ENCODE results near the gene C1orf105. TPM values are rescaled to one million over a fixed set of nuclear protein-coding genes. Genes with fewer than 3 reads are reported as not detected.

Gene C1orf105
- total RNA-seq, 2 donors from 2014 or later = not detected

DNA sequence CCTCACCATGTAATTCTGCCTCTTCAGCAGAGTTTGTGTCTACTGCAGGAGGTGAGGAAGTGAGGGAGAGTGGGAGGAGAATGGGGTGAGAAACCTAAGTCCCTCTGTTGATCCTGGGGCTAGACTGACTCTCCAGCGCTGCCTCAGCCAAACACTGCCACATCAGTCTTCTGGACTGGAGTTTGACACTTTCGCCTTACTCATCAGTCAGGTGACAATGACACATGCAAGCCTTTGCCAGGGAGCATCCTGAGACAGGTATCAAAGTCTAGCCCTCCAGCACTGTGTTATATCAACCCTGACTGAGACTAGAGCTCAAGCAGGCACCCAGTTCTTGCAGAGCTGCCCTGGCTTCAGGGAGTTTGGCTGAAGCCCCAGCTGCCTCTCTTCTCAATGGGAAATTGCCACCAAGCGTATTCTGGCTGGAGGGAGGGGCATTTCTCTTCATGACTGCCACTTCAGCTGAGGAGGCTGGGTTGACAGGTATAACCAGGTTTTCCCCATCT, 79.2 kb downstream of the C1orf105 start:
- H3K27ac Mint-ChIP-seq = no peak overlapping the region
- DNase-seq (ENCODE audit: low spot score) = no peak
- no peaks in the 10 kb centered on the region for H3K4me1 Mint-ChIP-seq (ENCODE audit: low read depth in 2 of 2)
- no peaks in the 10 kb centered on the region for H3K9me3 Mint-ChIP-seq
- H3K36me3 Mint-ChIP-seq = no peaks in the 10 kb centered on the region
- no peak overlapping the region for H3K4me3 Mint-ChIP-seq
- no peak for ATAC-seq
- peaks cover 6 to 13% of the 10 kb centered on the region in 2 donors for H3K27me3 Mint-ChIP-seq

DNA sequence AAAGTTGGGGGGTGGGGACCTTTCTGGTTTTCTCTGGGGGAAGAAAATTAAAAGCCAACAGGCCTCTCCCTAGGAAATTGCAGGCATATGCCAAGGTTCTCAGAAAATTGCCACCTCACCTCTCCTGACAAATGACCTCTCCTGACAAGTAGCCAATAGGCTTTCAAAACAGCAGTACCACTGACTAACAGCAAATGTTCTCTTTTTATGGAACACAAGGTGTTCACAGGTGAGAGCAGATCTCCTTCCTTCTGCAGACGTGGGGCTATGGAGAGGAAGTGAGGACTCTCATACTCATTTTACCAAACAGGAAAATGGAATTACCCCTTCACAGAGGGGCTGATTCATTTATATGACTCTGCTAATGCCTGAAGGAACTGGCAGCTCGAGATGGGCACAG, 79.7 kb downstream of the C1orf105 start:
- H3K36me3 Mint-ChIP-seq = no peaks in the 10 kb centered on the region
- H3K4me1 Mint-ChIP-seq (ENCODE audit: low read depth in 2 of 2) = no peaks in the 10 kb centered on the region
- H3K27ac Mint-ChIP-seq = no peak overlapping the region
- no peak overlapping the region for H3K4me3 Mint-ChIP-seq
- H3K9me3 Mint-ChIP-seq = no peaks in the 10 kb centered on the region
- DNase-seq (ENCODE audit: low spot score) (no peak), ATAC-seq (no peak)
- H3K27me3 Mint-ChIP-seq = peaks cover 6 to 16% of the 10 kb centered on the region in 2 donors

DNA sequence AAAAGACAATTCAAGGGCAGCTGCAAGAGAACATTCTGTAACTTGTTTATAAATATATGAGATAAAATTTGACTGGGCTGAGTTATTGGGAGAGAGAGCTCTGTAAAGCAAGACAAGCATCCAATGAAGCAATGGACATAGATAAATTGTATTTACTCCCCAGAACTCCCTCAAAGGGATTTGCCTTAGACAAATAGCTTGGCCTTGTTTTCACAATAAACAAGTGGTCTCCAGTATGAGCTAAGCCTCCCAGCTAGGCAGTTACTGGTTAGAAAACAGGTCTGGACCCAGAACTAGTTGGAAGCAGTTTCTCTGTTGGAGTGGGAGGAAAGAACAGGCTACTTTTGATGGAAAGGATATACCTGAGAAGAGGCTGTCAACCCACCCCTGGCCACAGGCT, 87.3 kb downstream of the C1orf105 start:
- no peaks in the 10 kb centered on the region for H3K9me3 Mint-ChIP-seq
- peaks cover 12 to 26% of the 10 kb centered on the region in 2 donors for H3K27me3 Mint-ChIP-seq
- DNase-seq (ENCODE audit: low spot score) (no peak), ATAC-seq (no peak)
- H3K36me3 Mint-ChIP-seq = no peaks in the 10 kb centered on the region
- H3K27ac Mint-ChIP-seq = no peak overlapping the region
- H3K4me1 Mint-ChIP-seq (ENCODE audit: low read depth in 2 of 2) = no peaks in the 10 kb centered on the region
- H3K4me3 Mint-ChIP-seq = no peak overlapping the region

DNA sequence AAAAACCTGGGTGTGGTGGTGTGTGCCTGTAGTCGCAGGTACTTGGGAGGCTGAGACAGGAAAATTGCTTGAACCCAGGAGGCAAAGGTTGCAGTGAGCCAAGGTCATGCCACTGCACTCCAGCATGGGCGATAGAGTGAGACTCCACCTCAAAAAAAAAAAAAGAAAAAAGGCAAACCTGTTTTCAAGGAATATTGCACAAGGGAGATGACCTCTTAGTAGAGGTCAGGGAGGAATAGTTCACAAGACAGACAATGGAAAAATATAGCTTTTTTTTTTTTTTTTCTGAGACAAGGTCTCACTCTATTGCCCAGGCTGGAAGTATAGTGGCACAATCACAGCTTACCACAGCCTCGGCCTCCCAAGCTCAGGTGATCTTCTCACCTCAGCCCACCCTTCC, 90.0 kb downstream of the C1orf105 start:
- DNase-seq (ENCODE audit: low spot score) (no peak), ATAC-seq (no peak)
- Mint-ChIP-seq H3K27ac (no peak overlapping the region), H3K27me3 (peaks cover 7 to 12% of the 10 kb centered on the region in 2 donors), H3K4me1 (ENCODE audit: low read depth in 2 of 2) (no peaks in the 10 kb centered on the region), H3K9me3 (no peaks in the 10 kb centered on the region), H3K4me3 (no peak overlapping the region), H3K36me3 (no peaks in the 10 kb centered on the region)

DNA sequence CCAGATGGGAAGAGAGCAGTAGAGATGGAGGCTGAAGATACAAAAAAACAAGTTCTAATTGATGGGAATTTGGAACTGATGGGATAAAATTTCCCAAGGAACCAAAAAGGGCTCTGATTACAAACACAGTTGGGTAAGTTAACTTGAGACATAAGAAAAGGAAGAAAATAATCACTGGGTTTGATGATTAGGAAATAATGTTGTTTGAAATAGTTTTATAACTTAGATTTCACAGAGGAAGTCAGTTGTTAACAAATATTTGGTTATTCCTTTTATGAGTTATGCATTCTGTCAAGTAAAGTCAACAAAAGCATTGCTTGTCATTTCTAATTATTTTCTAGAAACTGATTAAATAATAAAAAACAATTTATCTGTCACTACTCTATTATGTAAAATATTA, 92.1 kb downstream of the C1orf105 start:
- DNase-seq (ENCODE audit: low spot score) = no peak
- H3K36me3 Mint-ChIP-seq = no peaks in the 10 kb centered on the region
- peaks cover 7 to 14% of the 10 kb centered on the region in 2 donors for H3K27me3 Mint-ChIP-seq
- H3K9me3 Mint-ChIP-seq = no peaks in the 10 kb centered on the region
- no peak overlapping the region for H3K27ac Mint-ChIP-seq
- H3K4me1 Mint-ChIP-seq (ENCODE audit: low read depth in 2 of 2) = no peaks in the 10 kb centered on the region
- no peak overlapping the region for H3K4me3 Mint-ChIP-seq
- no peak for ATAC-seq

DNA sequence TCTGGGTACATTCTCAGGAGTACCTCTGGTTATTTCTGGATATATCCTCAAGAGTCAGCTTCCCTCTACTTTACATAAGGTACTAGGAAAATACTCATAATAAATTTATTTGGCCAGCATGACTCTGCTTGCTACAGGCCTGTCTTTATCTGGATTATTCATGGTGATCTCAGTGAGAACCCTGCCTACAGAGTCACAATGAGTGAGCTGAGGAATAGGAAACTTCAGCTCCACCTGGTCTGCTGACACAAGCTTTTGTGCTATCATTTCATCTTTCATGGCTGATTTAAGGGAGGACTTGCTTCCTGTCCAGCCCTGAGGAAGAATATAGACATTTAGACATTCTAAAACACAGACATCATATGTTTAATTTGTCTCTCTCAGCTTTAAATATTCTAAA, 93.0 kb downstream of the C1orf105 start:
- no peak for ATAC-seq
- peaks cover 7 to 18% of the 10 kb centered on the region in 2 donors for H3K27me3 Mint-ChIP-seq

DNA sequence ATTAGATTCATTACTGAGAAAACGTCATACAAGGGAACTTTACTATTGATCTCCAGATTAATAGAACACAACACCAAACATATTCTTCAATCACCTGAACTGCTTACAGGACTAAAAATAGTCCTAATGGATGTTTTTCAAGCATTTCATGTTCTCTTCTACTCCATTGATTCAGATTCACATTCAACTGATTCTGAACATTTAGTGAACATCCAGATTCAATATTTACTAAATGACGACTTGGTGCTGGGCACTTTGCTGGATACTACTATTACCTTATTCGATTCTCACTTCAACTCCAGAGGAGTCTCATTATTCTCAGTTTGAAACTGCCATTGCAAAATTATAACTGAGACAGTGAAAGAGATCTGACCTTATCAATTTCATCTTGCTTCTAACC, 93.6 kb downstream of the C1orf105 start:
- Mint-ChIP-seq H3K4me3 (no peak overlapping the region), H3K4me1 (ENCODE audit: low read depth in 2 of 2) (no peaks in the 10 kb centered on the region), H3K36me3 (no peaks in the 10 kb centered on the region), H3K9me3 (no peaks in the 10 kb centered on the region), H3K27ac (no peak overlapping the region), H3K27me3 (peaks cover 7 to 23% of the 10 kb centered on the region in 2 donors)
- DNase-seq (ENCODE audit: low spot score) (no peak), ATAC-seq (no peak)

More for the DNA sequence above, 93.0 kb downstream of the C1orf105 start:
- no peak overlapping the region for H3K27ac Mint-ChIP-seq
- no peaks in the 10 kb centered on the region for H3K36me3 Mint-ChIP-seq
- H3K4me1 Mint-ChIP-seq (ENCODE audit: low read depth in 2 of 2) = no peaks in the 10 kb centered on the region
- no peaks in the 10 kb centered on the region for H3K9me3 Mint-ChIP-seq
- no peak for DNase-seq (ENCODE audit: low spot score)
- no peak overlapping the region for H3K4me3 Mint-ChIP-seq

DNA sequence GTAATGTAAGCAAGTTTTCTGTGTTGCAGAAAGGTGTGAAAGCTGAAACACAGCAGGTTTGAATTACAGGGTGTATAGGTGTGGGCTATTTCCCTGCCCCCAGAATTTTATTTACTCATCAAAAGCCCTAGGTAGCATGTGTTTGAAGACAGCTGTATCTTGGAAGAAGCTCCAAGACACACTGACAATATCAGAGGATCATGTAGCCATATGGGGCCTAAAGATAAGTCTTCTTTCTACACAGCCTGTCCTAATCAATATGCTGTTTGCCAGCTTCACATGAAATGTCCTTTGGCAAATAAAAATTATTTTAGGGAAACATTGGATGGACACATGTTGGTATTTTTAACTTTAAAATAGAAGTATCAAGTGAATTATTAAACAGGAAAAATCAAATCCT, 95.0 kb downstream of the C1orf105 start:
- Mint-ChIP-seq H3K4me1 (ENCODE audit: low read depth in 2 of 2) (no peaks in the 10 kb centered on the region), H3K27me3 (peaks cover 4 to 25% of the 10 kb centered on the region in 2 donors), H3K4me3 (no peak overlapping the region), H3K27ac (no peak overlapping the region), H3K9me3 (no peaks in the 10 kb centered on the region), H3K36me3 (no peaks in the 10 kb centered on the region)
- DNase-seq (ENCODE audit: low spot score) = no peak
- ATAC-seq = no peak

DNA sequence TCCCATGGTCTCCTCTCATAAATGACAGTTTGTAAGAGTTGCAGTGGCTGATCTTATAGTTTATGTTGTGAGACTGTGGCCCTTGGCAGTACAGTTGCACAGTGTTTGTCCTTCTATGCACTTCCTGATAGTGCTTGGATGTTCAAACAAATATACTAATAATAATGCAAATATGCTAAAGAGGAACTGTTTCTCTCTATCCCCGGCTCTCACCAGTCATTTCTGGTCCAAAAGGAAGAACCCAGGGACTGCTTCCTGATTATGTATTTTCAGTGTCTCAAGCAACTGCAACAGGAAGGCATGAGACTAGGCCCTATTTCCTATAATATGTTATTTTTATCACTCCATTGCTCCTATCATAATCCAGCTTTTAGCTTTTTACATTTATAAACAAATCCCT, 95.4 kb downstream of the C1orf105 start:
- peaks cover 4 to 25% of the 10 kb centered on the region in 2 donors for H3K27me3 Mint-ChIP-seq

DNA sequence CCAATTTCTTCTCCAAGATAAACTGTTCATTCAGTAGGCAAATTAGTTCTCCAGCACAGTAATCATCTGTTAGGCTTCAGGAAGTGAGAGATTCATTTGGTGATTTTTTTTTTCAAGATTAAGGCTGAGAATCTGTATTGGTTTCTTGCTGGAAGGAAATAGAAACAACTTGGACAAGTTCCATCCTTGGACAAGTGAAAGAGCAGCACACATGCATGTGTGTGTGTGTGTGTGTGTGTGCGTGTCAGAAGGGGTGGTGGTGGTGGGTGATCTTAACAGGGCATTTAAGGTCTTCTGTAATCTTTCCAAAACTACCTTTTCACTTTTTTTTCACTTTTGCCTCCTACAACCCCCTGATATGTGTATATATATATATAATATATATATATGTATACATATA, 96.6 kb downstream of the C1orf105 start:
- no peak overlapping the region for H3K27ac Mint-ChIP-seq
- no peaks in the 10 kb centered on the region for H3K9me3 Mint-ChIP-seq
- peaks cover 0 to 19% of the 10 kb centered on the region in 2 donors for H3K27me3 Mint-ChIP-seq
- H3K4me3 Mint-ChIP-seq = no peak overlapping the region
- ATAC-seq (no peak), DNase-seq (ENCODE audit: low spot score) (no peak)
- H3K4me1 Mint-ChIP-seq (ENCODE audit: low read depth in 2 of 2) = no peaks in the 10 kb centered on the region
- H3K36me3 Mint-ChIP-seq = no peaks in the 10 kb centered on the region

More for the DNA sequence above, 95.4 kb downstream of the C1orf105 start:
- DNase-seq (ENCODE audit: low spot score) (no peak), ATAC-seq (no peak)
- H3K4me3 Mint-ChIP-seq = no peak overlapping the region
- H3K9me3 Mint-ChIP-seq = no peaks in the 10 kb centered on the region
- no peaks in the 10 kb centered on the region for H3K4me1 Mint-ChIP-seq (ENCODE audit: low read depth in 2 of 2)
- no peaks in the 10 kb centered on the region for H3K36me3 Mint-ChIP-seq
- no peak overlapping the region for H3K27ac Mint-ChIP-seq

DNA sequence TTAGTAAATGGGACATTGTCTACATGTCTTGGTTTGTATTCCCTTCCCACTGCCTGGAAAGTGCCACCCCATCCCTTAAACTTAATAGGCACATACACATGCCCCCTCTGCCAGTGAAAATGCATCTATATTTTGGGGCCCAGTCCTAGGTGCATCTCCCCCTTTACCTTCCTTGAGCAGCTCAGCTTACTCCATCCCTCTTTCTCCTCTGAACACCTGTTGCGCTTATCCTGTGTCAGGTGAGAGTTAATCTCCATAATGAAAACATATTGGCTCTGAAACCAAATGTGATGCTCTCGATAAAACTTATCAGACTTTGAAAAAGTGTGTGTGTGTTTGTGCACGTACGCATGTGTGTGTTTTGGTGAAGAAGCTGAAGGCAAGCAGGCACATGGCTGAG, 97.1 kb downstream of the C1orf105 start:
- peaks cover 0 to 14% of the 10 kb centered on the region in 2 donors for H3K27me3 Mint-ChIP-seq

More for the DNA sequence above, 97.1 kb downstream of the C1orf105 start:
- no peak for ATAC-seq
- no peaks in the 10 kb centered on the region for H3K4me1 Mint-ChIP-seq (ENCODE audit: low read depth in 2 of 2)
- H3K9me3 Mint-ChIP-seq = no peaks in the 10 kb centered on the region
- no peak overlapping the region for H3K27ac Mint-ChIP-seq
- H3K4me3 Mint-ChIP-seq = no peak overlapping the region
- H3K36me3 Mint-ChIP-seq = no peaks in the 10 kb centered on the region
- DNase-seq (ENCODE audit: low spot score) = no peak

Other genes with a start within 250 kb of the C1orf105 start
- 10 to 100 TPM; 22.4 to 27.0 TPM for gene PIGC, start 23.4 kb downstream of the C1orf105 start, total RNA-seq
- gene SUCO, start 112.5 kb downstream of the C1orf105 start, total RNA-seq = 10 to 100 TPM; 59.7 to 66.9 TPM
- gene FASLG, start 238.4 kb downstream of the C1orf105 start, total RNA-seq = 100 to 1,000 TPM in 1 of 2 donors, 10 to 100 TPM in 1; 80.6 to 195 TPM

All from natural killer cell treated with Interleukin-12 subunit alpha and Interleukin-12 subunit beta and Interleukin-15 and Interleukin-18, amount 100 ng/mL, for 72 hours (primary cell).